ENCODE results near the gene NOS1AP. TPM values are rescaled to one million over a fixed set of nuclear protein-coding genes. Genes with fewer than 3 reads are reported as not detected.

Gene NOS1AP
- total RNA-seq, 5 donors from 2014 or later (not counting 1 experiment from before 2014, with no cell fraction given) = 0.07 to 0.16 (median 0.09) TPM; not detected in 2

GRCh38 chr1:162398999-162399580, 329.6 kb downstream of the NOS1AP start:
- H3K4me1 ChIP-seq (ENCODE audit: control insufficient read depth in 1 of 2, extremely low read depth in 1 of 2, insufficient read depth in 2 of 2, low read length in 2 of 2) = no peaks in the 10 kb centered on the region
- WGBS (ENCODE audit: insufficient coverage) = 89% methylated on average over 1 of the region's 8 CpGs
- POLR2A ChIA-PET = no interaction called here
- no peak overlapping the region for H3K27ac Mint-ChIP-seq
- CTCF ChIA-PET = no interaction called here
- no peaks in the 10 kb centered on the region for H3K36me3 Mint-ChIP-seq
- H3K36me3 ChIP-seq (ENCODE audit: control insufficient read depth in 2 of 2, extremely low read depth in 1 of 2, insufficient read depth in 1 of 2, low read length in 1 of 2) = no peaks in the 10 kb centered on the region
- no peaks in the 10 kb centered on the region for H3K4me1 Mint-ChIP-seq
- ATAC-seq (replicated peaks in 1 of 4) (no peak), DNase-seq (no peak)
- no peaks in the 10 kb centered on the region for H3K9me3 Mint-ChIP-seq
- peaks cover 27 to 35% of the 10 kb centered on the region in 2 donors for H3K27me3 Mint-ChIP-seq
- H3K4me3 Mint-ChIP-seq = no peak overlapping the region
- H3K9me3 ChIP-seq = no peaks in the 10 kb centered on the region
- H3K4me3 ChIP-seq (ENCODE audit: control insufficient read depth in 1 of 2, extremely low read depth in 1 of 2, low read length in 1 of 2) = no peak overlapping the region
- H3K27ac ChIP-seq (ENCODE audit: low read length) = no peak overlapping the region
- peaks cover 0 to 6% of the 10 kb centered on the region in 2 experiments for H3K27me3 ChIP-seq (replicated peaks in 1 of 2; ENCODE audit: control insufficient read depth in 2 of 2, extremely low read depth in 1 of 2, insufficient read depth in 2 of 2, low read length in 1 of 2)

GRCh38 chr1:162400790-162401355, 331.4 kb downstream of the NOS1AP start:
- ChIA-PET POLR2A (no interaction called here), CTCF (no interaction called here)
- Histone ChIP-seq H3K36me3 (ENCODE audit: control insufficient read depth in 2 of 2, extremely low read depth in 1 of 2, insufficient read depth in 1 of 2, low read length in 1 of 2) (no peaks in the 10 kb centered on the region), H3K4me1 (ENCODE audit: control insufficient read depth in 1 of 2, extremely low read depth in 1 of 2, insufficient read depth in 2 of 2, low read length in 2 of 2) (no peaks in the 10 kb centered on the region), H3K9me3 (no peaks in the 10 kb centered on the region), H3K27ac (ENCODE audit: low read length) (no peak overlapping the region), H3K4me3 (ENCODE audit: control insufficient read depth in 1 of 2, extremely low read depth in 1 of 2, low read length in 1 of 2) (no peak overlapping the region), H3K27me3 (replicated peaks in 1 of 2; ENCODE audit: control insufficient read depth in 2 of 2, extremely low read depth in 1 of 2, insufficient read depth in 2 of 2, low read length in 1 of 2) (peaks cover 0 to 3% of the 10 kb centered on the region in 2 experiments)
- WGBS (ENCODE audit: insufficient coverage) = 88% methylated on average over 4 of the region's 10 CpGs
- ATAC-seq (replicated peaks in 1 of 4) (no peak), DNase-seq (no peak)
- no peaks in the 10 kb centered on the region for H3K4me1 Mint-ChIP-seq
- no peak overlapping the region for H3K4me3 Mint-ChIP-seq
- H3K9me3 Mint-ChIP-seq = no peaks in the 10 kb centered on the region
- H3K36me3 Mint-ChIP-seq = no peaks in the 10 kb centered on the region
- no peak overlapping the region for H3K27ac Mint-ChIP-seq
- peaks cover 23 to 31% of the 10 kb centered on the region in 2 donors for H3K27me3 Mint-ChIP-seq

GRCh38 chr1:162404550-162405160, 335.2 kb downstream of the NOS1AP start:
- ChIA-PET CTCF (no interaction called here), POLR2A (interaction anchor here in 1 of 2 donors (0.6 to 0.7 kb wide), 2 partner anchors 10 to 14 kb away, joined by 3 to 5 read pairs; no protein-coding TSS in a partner anchor)
- Histone ChIP-seq H3K4me3 (ENCODE audit: control insufficient read depth in 1 of 2, extremely low read depth in 1 of 2, low read length in 1 of 2) (no peak overlapping the region), H3K36me3 (ENCODE audit: control insufficient read depth in 2 of 2, extremely low read depth in 1 of 2, insufficient read depth in 1 of 2, low read length in 1 of 2) (no peaks in the 10 kb centered on the region), H3K27ac (ENCODE audit: low read length) (no peak overlapping the region), H3K4me1 (ENCODE audit: control insufficient read depth in 1 of 2, extremely low read depth in 1 of 2, insufficient read depth in 2 of 2, low read length in 2 of 2) (no peaks in the 10 kb centered on the region), H3K27me3 (replicated peaks in 1 of 2; ENCODE audit: control insufficient read depth in 2 of 2, extremely low read depth in 1 of 2, insufficient read depth in 2 of 2, low read length in 1 of 2) (peaks cover 0 to 3% of the 10 kb centered on the region in 2 experiments), H3K9me3 (no peaks in the 10 kb centered on the region)
- H3K27me3 Mint-ChIP-seq = peaks cover 15 to 20% of the 10 kb centered on the region in 2 donors
- ATAC-seq (replicated peaks in 1 of 4) = no peak
- H3K27ac Mint-ChIP-seq = no peak overlapping the region
- H3K4me3 Mint-ChIP-seq = no peak overlapping the region
- DNase-seq = no peak
- no CpG with 5 or more reads among the region's 5 CpGs for WGBS (ENCODE audit: insufficient coverage)
- no peaks in the 10 kb centered on the region for H3K4me1 Mint-ChIP-seq
- no peaks in the 10 kb centered on the region for H3K36me3 Mint-ChIP-seq
- no peaks in the 10 kb centered on the region for H3K9me3 Mint-ChIP-seq

- H3K9me3 Mint-ChIP-seq = no peaks in the 10 kb centered on the region
- no peak overlapping the region for H3K4me3 Mint-ChIP-seq
- ChIA-PET POLR2A (no interaction called here), CTCF (no interaction called here)
- peaks cover 16 to 19% of the 10 kb centered on the region in 2 donors for H3K27me3 Mint-ChIP-seq
- H3K36me3 ChIP-seq (ENCODE audit: control insufficient read depth in 2 of 2, extremely low read depth in 1 of 2, insufficient read depth in 1 of 2, low read length in 1 of 2) = no peaks in the 10 kb centered on the region
- H3K27ac ChIP-seq (ENCODE audit: low read length) = no peak overlapping the region
- no peak overlapping the region for H3K27ac Mint-ChIP-seq
- ATAC-seq (replicated peaks in 1 of 4) = no peak
- no peak overlapping the region for H3K4me3 ChIP-seq (ENCODE audit: control insufficient read depth in 1 of 2, extremely low read depth in 1 of 2, low read length in 1 of 2)
- 36% methylated on average over 1 of the region's 5 CpGs for WGBS (ENCODE audit: insufficient coverage)
- no peak for DNase-seq
- H3K4me1 ChIP-seq (ENCODE audit: control insufficient read depth in 1 of 2, extremely low read depth in 1 of 2, insufficient read depth in 2 of 2, low read length in 2 of 2) = no peaks in the 10 kb centered on the region
- H3K9me3 ChIP-seq = no peaks in the 10 kb centered on the region
- H3K4me1 Mint-ChIP-seq = no peaks in the 10 kb centered on the region
- no peaks in the 10 kb centered on the region for H3K36me3 Mint-ChIP-seq
- H3K27me3 ChIP-seq (replicated peaks in 1 of 2; ENCODE audit: control insufficient read depth in 2 of 2, extremely low read depth in 1 of 2, insufficient read depth in 2 of 2, low read length in 1 of 2) = peaks cover 0 to 4% of the 10 kb centered on the region in 2 experiments
Observed at GRCh38 chr1:162405800-162406199, 336.3 kb downstream of the NOS1AP start.

- CTCF ChIA-PET = interaction anchor here in 1 of 2 donors (0.6 kb wide), 1 partner anchor 333 kb away, joined by 5 read pairs; no protein-coding TSS in a partner anchor
Observed at GRCh38 chr1:162406811-162407210, 337.3 kb downstream of the NOS1AP start.

GRCh38 chr1:162407539-162407938, 338.0 kb downstream of the NOS1AP start:
- H3K9me3 Mint-ChIP-seq = no peaks in the 10 kb centered on the region
- H3K27ac Mint-ChIP-seq = no peak overlapping the region
- DNase-seq (no peak), ATAC-seq (replicated peaks in 1 of 4) (no peak)
- Histone ChIP-seq H3K4me3 (ENCODE audit: control insufficient read depth in 1 of 2, extremely low read depth in 1 of 2, low read length in 1 of 2) (no peak overlapping the region), H3K9me3 (no peaks in the 10 kb centered on the region), H3K27ac (ENCODE audit: low read length) (no peak overlapping the region), H3K27me3 (replicated peaks in 1 of 2; ENCODE audit: control insufficient read depth in 2 of 2, extremely low read depth in 1 of 2, insufficient read depth in 2 of 2, low read length in 1 of 2) (peaks cover 0 to 6% of the 10 kb centered on the region in 2 experiments), H3K4me1 (ENCODE audit: control insufficient read depth in 1 of 2, extremely low read depth in 1 of 2, insufficient read depth in 2 of 2, low read length in 2 of 2) (no peaks in the 10 kb centered on the region), H3K36me3 (ENCODE audit: control insufficient read depth in 2 of 2, extremely low read depth in 1 of 2, insufficient read depth in 1 of 2, low read length in 1 of 2) (no peaks in the 10 kb centered on the region)
- H3K36me3 Mint-ChIP-seq = no peaks in the 10 kb centered on the region
- WGBS (ENCODE audit: insufficient coverage) = no CpG with 5 or more reads among the region's 1 CpG
- ChIA-PET CTCF (interaction anchor here in 1 of 2 donors (0.6 kb wide), 1 partner anchor 332 kb away, joined by 5 read pairs; no protein-coding TSS in a partner anchor), POLR2A (interaction anchor here in 1 of 2 donors (0.6 kb wide), 1 partner anchor 16 kb away, joined by 3 read pairs; no protein-coding TSS in a partner anchor)
- H3K4me1 Mint-ChIP-seq = no peaks in the 10 kb centered on the region
- no peak overlapping the region for H3K4me3 Mint-ChIP-seq
- H3K27me3 Mint-ChIP-seq = peaks cover 16 to 23% of the 10 kb centered on the region in 2 donors

More at GRCh38 chr1:162406811-162407210, 337.3 kb downstream of the NOS1AP start:
- Mint-ChIP-seq H3K36me3 (no peaks in the 10 kb centered on the region), H3K4me3 (no peak overlapping the region), H3K27me3 (peaks cover 19 to 24% of the 10 kb centered on the region in 2 donors), H3K9me3 (no peaks in the 10 kb centered on the region), H3K27ac (no peak overlapping the region), H3K4me1 (no peaks in the 10 kb centered on the region)
- no CpG with 5 or more reads among the region's 2 CpGs for WGBS (ENCODE audit: insufficient coverage)
- no peak for DNase-seq
- no peaks in the 10 kb centered on the region for H3K9me3 ChIP-seq
- ATAC-seq (replicated peaks in 1 of 4) = no peak
- H3K27ac ChIP-seq (ENCODE audit: low read length) = no peak overlapping the region
- H3K27me3 ChIP-seq (replicated peaks in 1 of 2; ENCODE audit: control insufficient read depth in 2 of 2, extremely low read depth in 1 of 2, insufficient read depth in 2 of 2, low read length in 1 of 2) = peaks cover 0 to 8% of the 10 kb centered on the region in 2 experiments
- no peak overlapping the region for H3K4me3 ChIP-seq (ENCODE audit: control insufficient read depth in 1 of 2, extremely low read depth in 1 of 2, low read length in 1 of 2)
- POLR2A ChIA-PET = no interaction called here
- H3K4me1 ChIP-seq (ENCODE audit: control insufficient read depth in 1 of 2, extremely low read depth in 1 of 2, insufficient read depth in 2 of 2, low read length in 2 of 2) = no peaks in the 10 kb centered on the region
- no peaks in the 10 kb centered on the region for H3K36me3 ChIP-seq (ENCODE audit: control insufficient read depth in 2 of 2, extremely low read depth in 1 of 2, insufficient read depth in 1 of 2, low read length in 1 of 2)

Measured in T-cell (primary cell).